Ovary (tissue), 3 donors: ENCODE data around the gene CTNNA3.

ENCODE experiments used
- CTCF ChIP-seq, 3 donors: fragments of 450-650 bp in 2 of 3; fragments of 200-600 bp in 1 of 3; IDR thresholded peaks; one replicate each; pipeline versions ENCODE4 v1.5.1 to v1.8.0; 2016 to 2022; ENCODE audit warnings: antibody characterized with exemption in 3 of 3, mild to moderate bottlenecking in 1 of 3
- EP300 ChIP-seq: sonication (generic); formaldehyde crosslinking; IDR thresholded peaks from one replicate; pipeline ENCODE4 v1.6.1; 2017; ENCODE audit warnings: antibody characterized with exemption
- POLR2A ChIP-seq: fragments of 450-650 bp; IDR thresholded peaks from one replicate; pipeline ENCODE4 v1.6.1; 2017; ENCODE audit warnings: antibody characterized with exemption, mild to moderate bottlenecking, moderate library complexity
- donor health status: DM: no; HTN: no; CAD: no.

GRCh38 chr10:67650558-67650957 is 45.4 kb downstream of the CTNNA3 start:
- TF ChIP-seq CTCF (IDR thresholded peaks at IDR 0.05) (no peak), POLR2A (no peak), EP300 (no peak)
